HG03520 (cell line): Measurements from ENCODE around the gene SLC25A26.
A peak's percentile ranks its signal among the peaks of the same experiment; 100 is the strongest.

ENCODE experiments used
- ATAC-seq: cut with Tn5 transposase; IDR thresholded peaks from one replicate; pipeline ENCODE4 v1.9.1; 2021; ENCODE audit warnings: mild to moderate bottlenecking, moderate library complexity; ENCODE audit not compliant: unreplicated experiment

Gene SLC25A26

GRCh38 chr3:66365080-66365479 lies 144.3 kb downstream of the SLC25A26 start:
- no peak for ATAC-seq

GRCh38 chr3:66366747-66367146 lies 145.9 kb downstream of the SLC25A26 start:
- ATAC-seq = no peak

- no peak for ATAC-seq
Observed at GRCh38 chr3:66367979-66368378, 147.2 kb downstream of the SLC25A26 start.

- ATAC-seq = no peak
Observed at GRCh38 chr3:66370179-66370578, 149.4 kb downstream of the SLC25A26 start.

- ATAC-seq = no peak
Observed at GRCh38 chr3:66371432-66371831, 150.6 kb downstream of the SLC25A26 start.

- ATAC-seq = no peak
Observed at GRCh38 chr3:66372681-66373350, 152.0 kb downstream of the SLC25A26 start.

GRCh38 chr3:66376568-66376967 lies 155.8 kb downstream of the SLC25A26 start:
- ATAC-seq = no peak

- ATAC-seq = no peak
Observed at GRCh38 chr3:66377800-66378199, 157.0 kb downstream of the SLC25A26 start.

GRCh38 chr3:66378256-66378655 lies 157.5 kb downstream of the SLC25A26 start:
- no peak for ATAC-seq

- no peak for ATAC-seq
Observed at GRCh38 chr3:66379565-66379964, 158.8 kb downstream of the SLC25A26 start.

- no peak for ATAC-seq
Observed at GRCh38 chr3:66380200-66380932, 159.6 kb downstream of the SLC25A26 start.

- ATAC-seq = no peak
Observed at GRCh38 chr3:66381626-66382025, 160.8 kb downstream of the SLC25A26 start.

- no peak for ATAC-seq
Observed at GRCh38 chr3:66382142-66382541, 161.3 kb downstream of the SLC25A26 start.

- ATAC-seq = no peak
Observed at GRCh38 chr3:66383023-66383422, 162.2 kb downstream of the SLC25A26 start.

- ATAC-seq = no peak
Observed at GRCh38 chr3:66383998-66384745, 163.4 kb downstream of the SLC25A26 start.

GRCh38 chr3:66385066-66385465 lies 164.3 kb downstream of the SLC25A26 start:
- ATAC-seq = no peak

GRCh38 chr3:66386011-66386924 lies 165.5 kb downstream of the SLC25A26 start:
- ATAC-seq = peak; percentile 85

- peak; percentile 52 for ATAC-seq
Observed at GRCh38 chr3:66386925-66387650, 166.3 kb downstream of the SLC25A26 start.

- no peak for ATAC-seq
Observed at GRCh38 chr3:66390013-66390412, 169.2 kb downstream of the SLC25A26 start.

GRCh38 chr3:66392512-66392911 lies 171.7 kb downstream of the SLC25A26 start:
- ATAC-seq = no peak
